NOMO-1 (cell line): ENCODE measurements around the gene RBP2.
A peak's percentile ranks its signal among the peaks of the same experiment; 100 is the strongest.
"Not testable (repeated sequence)": the region's sequence is repeated elsewhere in the genome, so short reads cannot be mapped to it uniquely, and the experiment has no call there.

Experiments used
- DNase-seq, 2 experiments: peaks; one replicate each; lab custom pipeline; 2025; ENCODE audit not compliant: unreplicated experiment in 2 of 2; lab: John Stamatoyannopoulos, UW

The RBP2 gene

GRCh38 chr3:139447486-139447885 is 28.8 kb downstream of the RBP2 start:
- DNase-seq, result no peak

DNA sequence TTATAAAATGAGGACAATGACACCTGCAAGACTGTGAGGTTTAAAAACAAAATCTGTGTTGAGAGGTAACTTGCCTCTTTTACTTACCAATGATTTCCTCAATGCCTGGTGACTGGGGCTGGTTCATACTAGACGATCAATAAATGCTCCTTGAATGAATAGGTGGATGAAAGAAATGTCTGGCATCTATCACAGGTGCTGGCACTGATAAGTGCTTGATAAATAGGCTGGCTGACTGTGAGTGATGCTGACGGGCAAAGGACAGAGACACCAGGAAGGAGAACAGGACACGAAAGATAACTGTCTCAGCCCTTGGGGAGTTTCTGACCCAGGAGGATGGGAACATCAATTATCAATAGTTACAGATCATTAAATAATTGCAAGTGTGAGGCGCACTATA is 31.9 kb downstream of the RBP2 start:
- no peak for DNase-seq

- no peak for DNase-seq
Measured at GRCh38 chr3:139443186-139443585, 33.1 kb downstream of the RBP2 start.

- DNase-seq, result no peak
Measured at GRCh38 chr3:139441656-139442055, 34.7 kb downstream of the RBP2 start.

GRCh38 chr3:139440639-139441556 is 35.4 kb downstream of the RBP2 start:
- DNase-seq, result no peak

- no peak for DNase-seq
Measured at GRCh38 chr3:139439278-139439677, 37.0 kb downstream of the RBP2 start.

- DNase-seq, result no peak
Measured at GRCh38 chr3:139434764-139435307, 41.5 kb downstream of the RBP2 start.

- no peak for DNase-seq
Measured at GRCh38 chr3:139434228-139434627, 42.1 kb downstream of the RBP2 start.

GRCh38 chr3:139433089-139433488 is 43.2 kb downstream of the RBP2 start:
- DNase-seq, result no peak

DNA sequence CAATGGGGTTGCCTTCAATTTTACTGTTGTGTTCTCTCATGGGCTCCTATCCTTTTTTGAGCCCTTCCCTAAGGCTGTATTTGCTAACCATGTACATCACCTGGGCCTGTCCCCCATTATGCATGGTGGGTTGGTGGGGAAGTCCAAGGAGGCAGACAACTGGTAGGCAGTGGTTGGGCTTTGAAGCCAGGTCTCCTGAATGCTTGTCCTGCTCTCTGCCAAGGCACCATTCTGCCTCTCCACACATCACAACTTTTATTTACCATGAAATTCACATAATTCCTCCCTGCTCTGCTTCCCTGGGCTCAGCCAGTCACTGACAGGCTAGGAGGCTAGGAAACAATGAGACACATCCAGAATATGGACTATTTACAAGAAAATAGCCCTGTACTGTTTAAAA is 45.8 kb downstream of the RBP2 start:
- no peak for DNase-seq

DNA sequence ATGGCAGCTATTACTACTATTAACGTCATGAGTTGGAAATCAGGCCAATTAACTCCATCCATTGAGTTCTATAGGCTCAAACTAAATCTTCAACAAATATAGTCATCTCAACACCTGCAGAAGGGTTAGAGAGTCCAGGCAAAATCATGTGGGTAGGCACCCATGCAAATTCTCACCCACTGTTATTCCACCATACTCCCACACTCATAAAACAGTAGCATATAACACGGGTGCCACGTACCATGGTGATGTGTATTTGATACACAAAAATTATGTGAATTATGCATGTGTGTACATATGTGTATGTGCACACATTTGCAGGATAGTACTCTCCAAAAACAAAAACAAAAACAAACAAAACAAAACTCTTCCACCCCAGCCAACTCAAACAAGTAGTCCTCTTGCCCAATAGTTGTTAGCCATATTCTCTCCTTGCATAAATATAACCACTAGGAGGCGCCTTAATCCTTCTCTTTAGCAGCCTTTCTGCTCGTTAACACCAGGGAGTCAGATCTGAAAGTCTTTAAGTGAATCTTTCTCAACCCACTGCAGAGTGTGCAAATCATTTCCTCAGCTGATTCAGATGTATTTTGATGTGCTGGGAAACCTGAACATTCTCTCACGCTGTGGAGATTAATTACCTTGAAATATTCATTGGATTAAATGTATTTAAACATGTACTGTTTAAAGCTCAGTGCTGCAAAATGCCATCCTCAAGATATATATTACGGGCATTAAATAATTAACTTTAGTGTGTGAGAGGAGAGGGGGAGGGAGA is 48.8 kb downstream of the RBP2 start:
- peak; percentile 83 to 97 for DNase-seq

GRCh38 chr3:139425745-139426400 is 50.4 kb downstream of the RBP2 start:
- no peak for DNase-seq

DNA sequence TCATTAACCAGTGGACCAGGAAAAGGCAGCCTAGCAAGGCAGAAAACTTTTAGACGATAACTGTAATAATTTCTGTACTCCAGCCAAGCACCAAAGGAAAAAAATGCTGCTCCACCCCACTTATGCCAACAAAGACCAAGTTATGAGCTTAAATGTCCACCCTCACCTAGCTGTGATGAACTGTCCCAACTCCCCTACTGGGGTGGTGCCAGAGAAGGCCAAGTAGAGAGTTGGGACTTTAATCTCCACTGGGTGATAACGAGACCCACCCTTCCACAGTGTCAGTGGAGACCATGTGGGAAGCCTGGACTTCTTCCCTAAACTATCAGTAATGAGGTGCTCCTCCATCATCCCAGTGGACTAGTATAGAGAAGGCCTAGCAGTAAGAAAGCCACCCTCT is 53.1 kb downstream of the RBP2 start:
- DNase-seq, result no peak

GRCh38 chr3:139421460-139421859 is 54.9 kb downstream of the RBP2 start:
- DNase-seq, result no peak

DNA sequence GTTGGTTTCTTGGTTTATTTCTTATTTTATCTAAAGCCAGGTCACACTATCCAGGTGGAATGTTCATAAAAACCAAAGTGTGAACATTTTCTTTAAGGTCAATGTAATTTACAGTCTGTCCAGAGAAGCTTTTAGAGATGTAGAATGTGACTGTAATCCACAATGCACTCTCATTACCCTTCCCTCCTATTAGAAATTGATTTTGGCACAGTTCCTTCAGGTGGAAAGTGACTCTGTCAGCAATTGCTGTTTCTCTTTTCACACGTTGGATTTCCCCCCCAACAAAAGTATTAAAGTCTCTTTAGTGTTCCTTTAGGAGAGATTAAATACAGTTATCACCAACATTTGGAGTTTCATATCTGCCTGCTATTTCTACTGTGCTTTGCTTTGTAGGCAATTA is 55.3 kb downstream of the RBP2 start:
- no peak for DNase-seq

GRCh38 chr3:139418144-139418543 is 58.2 kb downstream of the RBP2 start:
- DNase-seq, result no peak

DNA sequence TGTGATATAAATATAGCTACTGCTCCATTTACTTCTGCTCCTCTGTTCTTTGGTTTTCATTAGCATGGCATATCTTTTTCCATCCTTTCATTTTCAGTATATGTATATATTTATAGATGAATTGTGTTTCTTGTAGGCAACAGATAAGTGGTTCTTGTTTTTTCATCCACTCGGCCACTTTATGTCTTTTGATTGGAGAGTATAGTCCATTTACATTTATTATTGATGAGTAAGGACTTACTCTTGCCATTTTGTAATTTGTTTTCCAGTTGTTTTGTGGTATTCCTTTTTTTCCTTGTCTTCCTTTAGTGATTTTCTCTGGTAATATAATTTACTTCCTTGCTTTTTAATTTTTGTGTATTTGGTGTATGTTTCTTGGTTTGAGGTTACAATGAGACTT is 60.0 kb downstream of the RBP2 start:
- DNase-seq, result no peak

DNA sequence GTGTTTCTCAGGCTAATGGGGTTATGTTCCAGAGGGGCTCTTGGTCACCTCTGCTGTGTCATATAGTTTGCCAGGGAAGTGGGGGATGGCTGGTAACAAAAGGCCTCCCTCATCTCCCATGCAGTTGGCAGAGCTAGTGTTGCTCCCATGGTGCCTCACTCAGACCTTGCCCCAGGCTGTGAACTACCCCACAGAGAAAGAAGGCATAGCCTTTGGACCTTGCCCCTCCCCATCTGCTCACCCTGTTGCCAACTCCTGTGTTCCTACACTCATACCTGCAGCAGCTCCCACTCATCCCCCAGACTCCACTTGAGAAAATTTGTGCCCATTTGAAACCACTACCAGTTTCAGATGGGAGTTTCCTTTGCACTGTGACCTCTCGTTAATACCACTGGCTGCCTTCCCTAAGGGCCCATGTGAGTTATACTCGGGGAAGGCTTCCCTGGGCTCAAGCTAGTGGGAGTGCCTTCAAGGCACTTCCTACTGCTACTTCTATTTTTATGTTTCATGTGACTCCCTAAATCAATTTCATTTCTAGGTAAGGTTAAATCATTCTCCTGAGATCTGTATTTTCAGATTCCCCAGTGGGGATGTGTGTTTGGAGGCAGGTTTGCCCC is 61.6 kb downstream of the RBP2 start:
- no peak for DNase-seq

- DNase-seq, result not testable (repeated sequence)
Measured at GRCh38 chr3:139412891-139413290, 63.4 kb downstream of the RBP2 start.
